Esophagus muscularis mucosa (tissue), 4 donors: ENCODE data around the gene SKIDA1. TPM values are rescaled to one million over a fixed set of nuclear protein-coding genes. Genes with fewer than 3 reads are reported as not detected.

Experiments used
- DNase-seq: peaks from one replicate; pipeline ENCODE4 v3.0.0-alpha.2; 2017; ENCODE audit errors: extremely low spot score
- H3K27ac ChIP-seq, 4 donors: fragments of 200-600 bp; sonication (generic); replicated peaks in 1 of 4; 1 replicate in 3 of 4; 2 replicates in 1 of 4; pipeline ENCODE4 v1.5.1; 2016 to 2019; ENCODE audit warnings: mild to moderate bottlenecking in 1 of 4
- H3K27me3 ChIP-seq, 4 donors: fragments of 200-600 bp; sonication (generic); one replicate each; pipeline versions ENCODE4 v1.5.1 to v1.6.0; 2016 to 2019
- H3K36me3 ChIP-seq, 4 donors: fragments of 200-600 bp; sonication (generic); one replicate each; pipeline ENCODE4 v1.5.1; 2016 to 2019
- H3K4me1 ChIP-seq, 4 donors: fragments of 200-600 bp; sonication (generic); one replicate each; pipeline ENCODE4 v1.5.1; 2016 to 2019
- H3K4me3 ChIP-seq, 4 donors: fragments of 200-600 bp; sonication (generic); 1 replicate in 2 of 4; 2 replicates in 2 of 4; pipeline ENCODE4 v1.5.1; 2016 to 2019; ENCODE audit warnings: mild to moderate bottlenecking in 4 of 4, moderate library complexity in 1 of 4
- H3K9me3 ChIP-seq, 4 donors: fragments of 200-600 bp; sonication (generic); 1 replicate in 3 of 4; 2 replicates in 1 of 4; pipeline ENCODE4 v1.5.1; 2016 to 2019
- CTCF ChIP-seq, 3 experiments: fragments of 200-600 bp in 2 of 3; fragments of 450-650 bp in 1 of 3; sonication (generic) in 2 of 3; IDR thresholded peaks; one replicate each; pipeline ENCODE4 v1.5.1; 2017 to 2019; ENCODE audit warnings: antibody characterized with exemption in 3 of 3, mild to moderate bottlenecking in 2 of 3, moderate library complexity in 1 of 3
- EP300 ChIP-seq: sonication (generic); formaldehyde crosslinking; IDR thresholded peaks from one replicate; pipeline ENCODE4 v1.6.1; 2017; ENCODE audit warnings: antibody characterized with exemption
- POLR2A ChIP-seq: fragments of 450-650 bp; IDR thresholded peaks from one replicate; pipeline ENCODE4 v1.6.1; 2017; ENCODE audit warnings: antibody characterized with exemption, moderate library complexity, mild to moderate bottlenecking, low read depth
- POLR2AphosphoS5 ChIP-seq, 2 donors: sonication (generic); formaldehyde crosslinking; IDR thresholded peaks; one replicate each; pipeline ENCODE4 v1.6.1; 2017; ENCODE audit warnings: antibody characterized with exemption in 2 of 2
- WGBS: methylation state at CpG from one replicate; pipeline ENCODE4 v1.1.5; 2018; 5-methylcytosine and 5-hydroxymethylcytosine counted together
- intact Hi-C: fragments of 100-400 bp; cut with DNase I; formaldehyde crosslinking; loops from one replicate; pipeline ENCODE4 v1.15.1; 2023
- total RNA-seq, 4 donors: library from RNA; depleted of rRNA; stranded (reverse); fragments of >200 nt; gene quantifications; one replicate each; pipeline versions ENCODE4 v1.1.0 to v1.2.1, GENCODE V29; 2016

Gene SKIDA1
- total RNA-seq, 4 donors from 2014 or later = 0.50 to 2.9 (median 1.2) TPM

GRCh38 chr10:21534604-21535493, 9.4 kb upstream of the SKIDA1 start:
- TF ChIP-seq POLR2AphosphoS5 (IDR thresholded peaks at IDR 0.05) (peak in 1 of 2 donors; percentile 3), EP300 (no peak), CTCF (IDR thresholded peaks at IDR 0.05) (peak in 1 of 3 experiments; percentile 3), POLR2A (no peak)
- H3K27ac ChIP-seq = peak overlapping the region; percentile 95 to 98 (median 96)
- H3K27me3 ChIP-seq = no peaks in the 10 kb centered on the region
- 0% methylated on average over 6 of the region's 96 CpGs for WGBS
- peak overlapping the region; percentile 88 to 92 (median 90) for H3K4me3 ChIP-seq
- H3K36me3 ChIP-seq = peaks cover 13 to 29% (median 22%) of the 10 kb centered on the region in 4 donors
- DNase-seq = no peak
- intact Hi-C loops = loop anchor here (2.0 to 5.0 kb wide), 2 partner anchors 38 to 782 kb away; partner anchors contain the start of gene COMMD3
- H3K9me3 ChIP-seq = no peaks in the 10 kb centered on the region
- H3K4me1 ChIP-seq = peaks cover 14 to 47% (median 40%) of the 10 kb centered on the region in 4 donors

- TF ChIP-seq POLR2AphosphoS5 (IDR thresholded peaks at IDR 0.05) (no peak), CTCF (IDR thresholded peaks at IDR 0.05) (no peak), POLR2A (no peak), EP300 (no peak)
- H3K4me1 ChIP-seq = peaks cover 14 to 48% (median 40%) of the 10 kb centered on the region in 4 donors
- no peaks in the 10 kb centered on the region for H3K27me3 ChIP-seq
- H3K9me3 ChIP-seq = no peaks in the 10 kb centered on the region
- peak overlapping the region; percentile 95 to 98 (median 96) for H3K27ac ChIP-seq
- peaks cover 7 to 23% (median 16%) of the 10 kb centered on the region in 4 donors for H3K36me3 ChIP-seq
- no CpG with 5 or more reads among the region's 26 CpGs for WGBS
- H3K4me3 ChIP-seq = peak overlapping the region; percentile 88 to 92 (median 90)
- no peak for DNase-seq
- intact Hi-C loops = loop anchor here (2.0 to 5.0 kb wide), 2 partner anchors 37 to 783 kb away; partner anchors contain the start of gene COMMD3
Observed at GRCh38 chr10:21534280-21534586, 8.8 kb upstream of the SKIDA1 start.

- peak; percentile 97 for DNase-seq
- Histone ChIP-seq H3K9me3 (no peaks in the 10 kb centered on the region), H3K27ac (peak within 1 kb of the TSS; percentile 95 to 98 (median 96)), H3K4me3 (peak within 1 kb of the TSS; percentile 88 to 92 (median 90)), H3K36me3 (peaks cover 2 to 17% (median 11%) of the 10 kb centered on the region in 4 donors), H3K4me1 (peaks cover 14 to 50% (median 43%) of the 10 kb centered on the region in 4 donors), H3K27me3 (no peaks in the 10 kb centered on the region)
- intact Hi-C loops = loop anchor here (2.0 to 5.0 kb wide), 2 partner anchors 37 to 784 kb away; partner anchors contain the start of gene COMMD3
- TF ChIP-seq POLR2AphosphoS5 (IDR thresholded peaks at IDR 0.05) (peak; percentile 64 to 91), POLR2A (peak; percentile 62), EP300 (no peak), CTCF (IDR thresholded peaks at IDR 0.05) (peak in 1 of 3 experiments; percentile 55)
- under 1% methylated on average over 25 of the region's 74 CpGs for WGBS
Observed at GRCh38 chr10:21533467-21534279, 8.2 kb upstream of the SKIDA1 start, which contains the start of gene MLLT10. Gene MLLT10 (plus strand): TSS chr10:21534232. CDS start chr10:21534645, 413 bp downstream.

- Histone ChIP-seq H3K27me3 (no peaks in the 10 kb centered on the region), H3K27ac (peak overlapping the region; percentile 95 to 98 (median 96)), H3K4me1 (peaks cover 14 to 55% (median 46%) of the 10 kb centered on the region in 4 donors), H3K36me3 (peaks cover 0 to 9% (median 7%) of the 10 kb centered on the region in 4 donors), H3K9me3 (no peaks in the 10 kb centered on the region), H3K4me3 (peak overlapping the region; percentile 88 to 92 (median 90))
- DNase-seq = no peak
- 31% methylated on average over 10 of the region's 10 CpGs for WGBS
- intact Hi-C loops = loop anchor here (5.0 kb wide), 1 partner anchor 784 kb away; the partner anchor contains the start of gene COMMD3
- TF ChIP-seq POLR2A = no peak
Observed at GRCh38 chr10:21532694-21533466, 7.4 kb upstream of the SKIDA1 start.
